ENCODE results near the gene FOXF2.

- TF ChIP-seq CTCF (IDR thresholded peaks at IDR 0.05; ENCODE audit: low read depth, low read length) (no peak), POLR2A (IDR thresholded peaks at IDR 0.05; ENCODE audit: extremely low read depth, insufficient read length) (no peak)
Observed at GRCh38 chr6:1382331-1382882, 7.0 kb upstream of the FOXF2 start.

All from NB4 (cell line).